ENCODE results near the gene ANGEL2.
"Not testable (repeated sequence)": the region's sequence is repeated elsewhere in the genome, so short reads cannot be mapped to it uniquely, and the experiment has no call there.

The ANGEL2 gene

GRCh38 chr1:213015099-213016050 lies at the start of gene ANGEL2:
Gene ANGEL2 (minus strand): TSS chr1:213015867. CDS start chr1:213015671, 196 bp downstream.
- peak; percentile 75 to 99 (median 94) for DNase-seq

GRCh38 chr1:213061263-213061662 lies 45.6 kb upstream of the ANGEL2 start:
- no peak for DNase-seq

GRCh38 chr1:213060836-213061235 lies 45.2 kb upstream of the ANGEL2 start:
- DNase-seq, result no peak

- DNase-seq, result no peak
Measured at GRCh38 chr1:213057264-213058059, 41.8 kb upstream of the ANGEL2 start.

- no peak for DNase-seq
Measured at GRCh38 chr1:213055767-213056166, 40.1 kb upstream of the ANGEL2 start.

GRCh38 chr1:213054733-213055591 lies 39.3 kb upstream of the ANGEL2 start:
- no peak for DNase-seq

DNA sequence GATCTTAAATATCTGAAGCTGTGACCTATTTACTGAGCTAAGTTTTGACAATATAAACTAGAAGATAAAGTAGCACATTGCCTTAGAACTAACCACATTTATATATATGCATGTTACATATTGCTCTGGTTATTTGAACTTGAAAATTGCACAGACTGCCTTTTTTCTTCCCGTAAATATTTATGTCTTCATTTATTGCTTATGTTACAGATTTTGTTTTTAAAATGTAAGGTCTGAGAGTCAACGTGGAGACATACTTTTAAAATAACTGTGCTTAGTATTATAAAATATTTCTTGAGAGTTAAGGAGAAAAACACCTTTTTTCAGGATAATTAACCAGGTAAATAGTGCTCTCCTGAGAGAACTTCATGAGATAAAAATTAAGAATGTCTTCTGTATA lies 38.5 kb upstream of the ANGEL2 start:
- DNase-seq, result no peak

GRCh38 chr1:213053455-213053854 lies 37.8 kb upstream of the ANGEL2 start:
- no peak for DNase-seq

- no peak for DNase-seq
Measured at GRCh38 chr1:213051881-213052202, 36.2 kb upstream of the ANGEL2 start.

DNA sequence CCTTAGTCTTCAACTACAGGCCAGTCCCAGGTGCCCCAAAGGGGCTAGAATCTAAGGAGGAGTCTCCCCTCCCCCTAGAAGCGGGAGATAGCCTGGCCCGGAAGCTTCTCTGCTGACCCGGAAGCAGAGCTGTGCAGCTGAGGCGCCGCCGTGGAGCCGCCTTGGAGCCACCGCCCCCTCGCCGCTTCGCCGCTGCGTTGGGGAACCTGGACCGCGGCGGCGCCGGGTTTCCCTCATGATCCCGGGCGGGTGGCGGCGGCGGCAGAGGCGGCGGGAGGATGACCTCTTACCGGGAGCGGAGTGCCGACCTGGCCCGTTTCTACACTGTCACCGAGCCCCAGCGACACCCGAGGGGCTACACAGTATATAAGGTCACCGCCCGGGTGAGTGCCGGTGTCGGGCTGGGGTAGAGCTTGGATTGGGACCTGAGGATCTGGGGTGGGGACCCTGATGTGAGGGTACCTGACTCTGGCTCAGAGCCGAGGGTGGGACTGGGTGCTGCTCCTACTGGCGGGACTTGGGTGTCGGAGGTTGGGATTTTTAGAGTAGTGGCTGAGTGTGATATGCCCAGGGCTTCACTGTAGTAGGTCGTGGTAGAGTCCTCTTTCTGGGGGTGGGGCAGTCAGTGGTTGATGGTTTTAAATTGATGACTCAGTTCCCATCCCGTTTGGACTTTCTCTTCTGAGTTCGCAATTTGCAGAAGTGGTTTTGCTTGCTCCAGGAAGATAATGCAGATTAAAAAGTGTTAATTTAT lies 35.6 kb upstream of the ANGEL2 start, which contains the start of gene RPS6KC1:
RPS6KC1 (plus strand) TSS at position 115 of the 754 bp plus-strand sequence; CDS start at position 279, 164 bp downstream.
- DNase-seq, result peak; percentile 2 to 88 (median 69)

GRCh38 chr1:213050745-213051126 lies 35.1 kb upstream of the ANGEL2 start:
- DNase-seq, result peak in 1 of 51 donors; percentile 43

DNA sequence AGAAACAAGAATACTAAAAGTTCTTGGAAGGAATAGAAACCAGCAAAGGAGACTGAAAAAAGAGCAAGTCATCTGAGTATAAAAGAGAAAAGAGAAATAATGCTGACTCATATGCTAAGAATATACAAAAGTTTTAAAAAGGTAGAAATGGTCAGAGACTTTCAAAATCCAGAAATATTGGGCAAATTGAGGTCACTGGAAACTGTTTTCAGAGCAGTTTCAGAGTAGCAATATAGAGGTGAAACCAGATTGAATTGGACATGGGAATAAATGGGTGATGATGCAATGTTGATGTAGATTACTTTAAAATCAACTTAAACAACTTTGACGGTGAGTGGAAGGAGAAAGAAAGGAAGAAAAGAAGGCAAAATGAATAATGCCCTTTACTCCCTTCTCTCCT lies 33.6 kb upstream of the ANGEL2 start:
- DNase-seq, result no peak

GRCh38 chr1:213045321-213046226 lies 29.9 kb upstream of the ANGEL2 start:
- not testable (repeated sequence) for DNase-seq

GRCh38 chr1:213041443-213041842 lies 25.8 kb upstream of the ANGEL2 start:
- no peak for DNase-seq

- peak in 1 of 51 donors; percentile 38 for DNase-seq
Measured at GRCh38 chr1:213035573-213035972, 19.9 kb upstream of the ANGEL2 start.

DNA sequence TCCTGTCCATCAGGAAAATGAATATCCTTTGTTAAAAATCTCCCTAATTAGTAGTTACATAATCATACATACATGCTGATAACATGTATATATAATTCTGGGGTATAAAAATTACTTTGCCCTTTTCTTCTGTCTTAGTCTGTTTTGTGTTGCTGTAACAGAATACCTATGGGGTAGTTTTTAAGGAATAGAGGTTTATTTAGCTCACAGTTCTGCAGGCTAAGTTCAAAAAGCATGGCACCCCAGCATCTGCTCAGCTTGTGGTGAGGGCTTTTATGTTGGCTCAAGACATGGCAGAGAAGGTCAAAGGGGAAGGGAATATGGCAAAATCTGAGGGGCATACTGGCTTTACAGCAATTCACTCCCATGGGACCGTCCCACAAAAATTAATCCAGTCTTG lies 19.0 kb upstream of the ANGEL2 start:
- no peak for DNase-seq

- DNase-seq, result no peak
Measured at GRCh38 chr1:213032651-213033050, 17.0 kb upstream of the ANGEL2 start.

DNA sequence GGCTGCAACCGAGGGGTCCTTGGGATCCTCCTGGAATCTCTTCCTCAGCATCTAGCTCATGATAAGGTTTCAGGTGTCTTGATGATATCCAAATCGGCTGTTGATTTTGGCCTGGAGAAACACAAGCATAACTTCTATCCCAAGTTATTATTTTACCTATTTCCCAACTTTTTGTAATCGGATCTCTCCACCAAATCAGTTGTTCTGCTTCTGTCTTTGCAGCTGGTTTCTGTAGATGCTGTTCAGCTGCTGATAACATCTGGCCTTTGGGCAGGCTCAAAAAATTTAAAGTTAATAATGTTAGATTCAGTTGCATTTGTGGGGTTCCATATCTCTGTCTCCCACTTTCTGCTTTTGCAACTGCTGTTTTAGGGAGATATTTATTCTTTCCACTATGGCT lies 11.4 kb upstream of the ANGEL2 start:
- not testable (repeated sequence) for DNase-seq

DNA sequence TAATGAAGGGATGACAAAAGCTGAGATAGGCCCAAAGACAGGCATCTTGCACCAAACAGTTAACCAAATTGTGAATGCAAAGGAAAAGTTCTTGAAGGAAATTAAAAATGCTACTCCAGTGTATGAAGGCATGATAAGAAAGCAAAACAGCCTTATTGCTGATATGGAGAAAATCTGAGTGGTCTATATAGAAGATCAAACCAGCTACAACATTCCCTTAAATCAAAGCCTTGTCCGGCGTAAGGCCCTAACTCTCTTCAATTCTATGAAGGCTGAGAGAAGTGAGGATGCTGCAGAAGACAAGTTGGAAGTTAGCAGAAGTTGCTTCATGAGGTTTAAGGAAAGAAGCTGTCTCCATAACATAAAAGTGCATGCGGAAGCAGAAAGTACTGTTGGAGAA lies 4.3 kb upstream of the ANGEL2 start:
- no peak for DNase-seq

- no peak for DNase-seq
Measured at GRCh38 chr1:213019450-213019849, 3.8 kb upstream of the ANGEL2 start.
